Stimulated activated CD4-positive, alpha-beta T cell treated with anti-CD3 and anti-CD28 coated beads, Interleukin-15, amount 100 ng/mL, for 24 hours (primary cell): ENCODE measurements around the gene LRRC4C.

Experiments used
- DNase-seq: peaks from one replicate; pipeline ENCODE4 v3.0.0-alpha.2; 2020

Gene LRRC4C

GRCh38 chr11:40838181-40838683 lies 621.2 kb downstream of the LRRC4C start:
- no peak for DNase-seq

- no peak for DNase-seq
Measured at GRCh38 chr11:40827116-40827515, 632.3 kb downstream of the LRRC4C start.

- DNase-seq, result no peak
Measured at GRCh38 chr11:40826601-40827000, 632.9 kb downstream of the LRRC4C start.

GRCh38 chr11:40825201-40825834 lies 634.1 kb downstream of the LRRC4C start:
- DNase-seq, result no peak

- no peak for DNase-seq
Measured at GRCh38 chr11:40819230-40819629, 640.2 kb downstream of the LRRC4C start.

GRCh38 chr11:40816976-40817375 lies 642.5 kb downstream of the LRRC4C start:
- no peak for DNase-seq

- no peak for DNase-seq
Measured at GRCh38 chr11:40797981-40798380, 661.5 kb downstream of the LRRC4C start.

- no peak for DNase-seq
Measured at GRCh38 chr11:40787224-40787623, 672.2 kb downstream of the LRRC4C start.

GRCh38 chr11:40763046-40763445 lies 696.4 kb downstream of the LRRC4C start:
- no peak for DNase-seq

GRCh38 chr11:40759341-40759740 lies 700.1 kb downstream of the LRRC4C start:
- DNase-seq, result no peak

- DNase-seq, result no peak
Measured at GRCh38 chr11:40754297-40754696, 705.2 kb downstream of the LRRC4C start.

GRCh38 chr11:40746282-40746681 lies 713.2 kb downstream of the LRRC4C start:
- no peak for DNase-seq

GRCh38 chr11:40732132-40732531 lies 727.3 kb downstream of the LRRC4C start:
- DNase-seq, result no peak

GRCh38 chr11:40722179-40722795 lies 737.2 kb downstream of the LRRC4C start:
- DNase-seq, result peak; percentile 2

- DNase-seq, result no peak
Measured at GRCh38 chr11:40716344-40717130, 742.9 kb downstream of the LRRC4C start.

GRCh38 chr11:40713083-40713482 lies 746.4 kb downstream of the LRRC4C start:
- no peak for DNase-seq

GRCh38 chr11:40701027-40701426 lies 758.4 kb downstream of the LRRC4C start:
- DNase-seq, result no peak

- no peak for DNase-seq
Measured at GRCh38 chr11:40689823-40690222, 769.6 kb downstream of the LRRC4C start.

- DNase-seq, result no peak
Measured at GRCh38 chr11:40688369-40688768, 771.1 kb downstream of the LRRC4C start.

- DNase-seq, result no peak
Measured at GRCh38 chr11:40686765-40687164, 772.7 kb downstream of the LRRC4C start.

- no peak for DNase-seq
Measured at GRCh38 chr11:40683010-40683409, 776.4 kb downstream of the LRRC4C start.

- DNase-seq, result no peak
Measured at GRCh38 chr11:40679276-40679675, 780.2 kb downstream of the LRRC4C start.

- DNase-seq, result no peak
Measured at GRCh38 chr11:40647295-40647694, 812.2 kb downstream of the LRRC4C start.

GRCh38 chr11:40642284-40642683 lies 817.2 kb downstream of the LRRC4C start:
- no peak for DNase-seq
